ENCODE data around the gene MACF1. TPM values are rescaled to one million over a fixed set of nuclear protein-coding genes. Genes with fewer than 3 reads are reported as not detected.

Gene MACF1
- total and polyA plus RNA-seq, 2 donors (not counting 1 experiment from before 2014, with no cell fraction given): 64.1 to 159 TPM

DNA sequence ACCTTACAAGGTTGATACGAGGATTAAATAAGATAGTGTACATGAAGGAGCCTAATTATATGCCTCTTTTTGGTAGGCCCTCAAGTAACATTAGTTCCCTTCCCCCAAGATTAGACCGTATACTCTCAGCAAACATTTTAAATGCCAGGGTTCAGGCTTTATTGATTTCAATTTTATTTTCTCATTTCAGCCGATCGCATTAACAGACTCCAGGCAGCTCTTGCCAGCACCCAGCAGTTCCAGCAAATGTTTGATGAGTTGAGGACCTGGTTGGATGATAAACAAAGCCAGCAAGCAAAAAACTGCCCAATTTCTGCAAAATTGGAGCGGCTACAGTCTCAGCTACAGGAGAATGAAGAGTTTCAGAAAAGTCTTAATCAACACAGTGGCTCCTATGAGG is 182.5 kb downstream of the MACF1 start:
- H3K4me1 ChIP-seq (ENCODE audit: control insufficient read depth in 2 of 2, insufficient read depth in 2 of 2, low read length in 2 of 2): no peaks in the 10 kb centered on the region
- WGBS (ENCODE audit: insufficient coverage): 100% methylated on average over 3 of the region's 5 CpGs
- peaks cover 40% of the 10 kb centered on the region for H3K79me2 ChIP-seq (ENCODE audit: control insufficient read depth, insufficient read depth, low read length)
- Mint-ChIP-seq H3K4me3 (no peak overlapping the region), H3K9me3 (ENCODE audit: insufficient read depth) (no peaks in the 10 kb centered on the region), H3K4me1 (peaks cover 4% of the 10 kb centered on the region), H3K27ac (no peak overlapping the region), H3K27me3 (no peaks in the 10 kb centered on the region)
- intact Hi-C loops (cut with micrococcal nuclease): no loop called here
- ChIA-PET CTCF (interaction anchor here (0.6 to 2.2 kb wide), 5 partner anchors 9 to 1619 kb away, joined by 3 to 5 read pairs (median 4); no protein-coding TSS in a partner anchor), POLR2A (interaction anchor here (0.6 kb wide), 1 partner anchor 11 kb away, joined by 3 read pairs; no protein-coding TSS in a partner anchor)
- no peaks in the 10 kb centered on the region for H3K27me3 ChIP-seq (replicated peaks in 1 of 4; ENCODE audit: control extremely low read depth in 1 of 4, control insufficient read depth in 3 of 4, insufficient read depth in 4 of 4, low read length in 3 of 4)
- no peak for DNase-seq
- ATAC-seq (ENCODE audit: low read depth): no peak
- H3K4me3 ChIP-seq (ENCODE audit: control extremely low read depth in 1 of 5, extremely low read depth in 1 of 5, insufficient read depth in 1 of 5, low read depth in 2 of 5, low read length in 4 of 5): no peak overlapping the region
- TF ChIP-seq EZH2 (IDR thresholded peaks at IDR 0.05; ENCODE audit: borderline replicate concordance, insufficient read depth, low read depth, low read length, poor library complexity, severe bottlenecking): no peak
- TF ChIP-seq, protein P1, sequence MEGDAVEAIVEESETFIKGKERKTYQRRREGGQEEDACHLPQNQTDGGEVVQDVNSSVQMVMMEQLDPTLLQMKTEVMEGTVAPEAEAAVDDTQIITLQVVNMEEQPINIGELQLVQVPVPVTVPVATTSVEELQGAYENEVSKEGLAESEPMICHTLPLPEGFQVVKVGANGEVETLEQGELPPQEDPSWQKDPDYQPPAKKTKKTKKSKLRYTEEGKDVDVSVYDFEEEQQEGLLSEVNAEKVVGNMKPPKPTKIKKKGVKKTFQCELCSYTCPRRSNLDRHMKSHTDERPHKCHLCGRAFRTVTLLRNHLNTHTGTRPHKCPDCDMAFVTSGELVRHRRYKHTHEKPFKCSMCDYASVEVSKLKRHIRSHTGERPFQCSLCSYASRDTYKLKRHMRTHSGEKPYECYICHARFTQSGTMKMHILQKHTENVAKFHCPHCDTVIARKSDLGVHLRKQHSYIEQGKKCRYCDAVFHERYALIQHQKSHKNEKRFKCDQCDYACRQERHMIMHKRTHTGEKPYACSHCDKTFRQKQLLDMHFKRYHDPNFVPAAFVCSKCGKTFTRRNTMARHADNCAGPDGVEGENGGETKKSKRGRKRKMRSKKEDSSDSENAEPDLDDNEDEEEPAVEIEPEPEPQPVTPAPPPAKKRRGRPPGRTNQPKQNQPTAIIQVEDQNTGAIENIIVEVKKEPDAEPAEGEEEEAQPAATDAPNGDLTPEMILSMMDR (IDR thresholded peaks at IDR 0.05): no peak
- no peak overlapping the region for H2AFZ ChIP-seq (ENCODE audit: insufficient read depth, low read depth, low read length, poor library complexity, severe bottlenecking)
- H3K27ac ChIP-seq (ENCODE audit: low read length in 2 of 2): no peak overlapping the region
- H3K9me3 ChIP-seq (ENCODE audit: control extremely low read depth in 1 of 3, control insufficient read depth in 2 of 3, insufficient read depth in 1 of 3, low read length in 2 of 3): no peaks in the 10 kb centered on the region
- no peak overlapping the region for H3K9ac ChIP-seq (ENCODE audit: low read length)
- no peak overlapping the region for H3K4me2 ChIP-seq (replicated peaks; ENCODE audit: low read depth, low read length, poor library complexity, severe bottlenecking)
- peaks cover 5 to 69% of the 10 kb centered on the region in 2 experiments for H3K36me3 ChIP-seq (replicated peaks in 1 of 2; ENCODE audit: control extremely low read depth in 1 of 2, control insufficient read depth in 1 of 2, extremely low read depth in 1 of 2, insufficient read depth in 2 of 2, low read length in 1 of 2)
- H4K20me1 ChIP-seq (ENCODE audit: control insufficient read depth, insufficient read depth, low read length, poor library complexity, severe bottlenecking): peaks cover 28% of the 10 kb centered on the region

DNA sequence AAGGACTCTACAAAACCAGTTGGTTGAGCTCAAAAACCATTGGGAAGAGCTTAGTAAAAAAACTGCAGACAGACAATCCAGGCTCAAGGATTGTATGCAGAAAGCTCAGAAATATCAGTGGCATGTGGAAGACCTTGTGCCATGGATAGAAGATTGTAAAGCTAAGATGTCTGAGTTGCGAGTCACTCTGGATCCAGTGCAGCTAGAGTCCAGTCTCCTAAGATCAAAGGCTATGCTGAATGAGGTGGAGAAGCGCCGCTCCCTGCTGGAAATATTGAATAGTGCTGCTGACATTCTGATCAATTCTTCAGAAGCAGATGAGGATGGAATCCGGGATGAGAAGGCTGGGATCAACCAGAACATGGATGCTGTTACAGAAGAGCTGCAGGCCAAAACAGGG is 183.0 kb downstream of the MACF1 start:
- H3K4me1 ChIP-seq (ENCODE audit: control insufficient read depth in 2 of 2, insufficient read depth in 2 of 2, low read length in 2 of 2): no peaks in the 10 kb centered on the region
- no peaks in the 10 kb centered on the region for H3K9me3 ChIP-seq (ENCODE audit: control extremely low read depth in 1 of 3, control insufficient read depth in 2 of 3, insufficient read depth in 1 of 3, low read length in 2 of 3)
- intact Hi-C loops (cut with micrococcal nuclease): no loop called here
- DNase-seq (no peak), ATAC-seq (ENCODE audit: low read depth) (no peak)
- H3K27me3 ChIP-seq (replicated peaks in 1 of 4; ENCODE audit: control extremely low read depth in 1 of 4, control insufficient read depth in 3 of 4, insufficient read depth in 4 of 4, low read length in 3 of 4): no peaks in the 10 kb centered on the region
- no peak overlapping the region for H3K4me3 ChIP-seq (ENCODE audit: control extremely low read depth in 1 of 5, extremely low read depth in 1 of 5, insufficient read depth in 1 of 5, low read depth in 2 of 5, low read length in 4 of 5)
- H3K27me3 Mint-ChIP-seq: no peaks in the 10 kb centered on the region
- H3K9ac ChIP-seq (ENCODE audit: low read length): no peak overlapping the region
- WGBS (ENCODE audit: insufficient coverage): 96% methylated on average over 4 of the region's 4 CpGs
- TF ChIP-seq, protein P1 (IDR thresholded peaks at IDR 0.05): no peak
- TF ChIP-seq EZH2 (IDR thresholded peaks at IDR 0.05; ENCODE audit: borderline replicate concordance, insufficient read depth, low read depth, low read length, poor library complexity, severe bottlenecking): no peak
- peaks cover 5 to 66% of the 10 kb centered on the region in 2 experiments for H3K36me3 ChIP-seq (replicated peaks in 1 of 2; ENCODE audit: control extremely low read depth in 1 of 2, control insufficient read depth in 1 of 2, extremely low read depth in 1 of 2, insufficient read depth in 2 of 2, low read length in 1 of 2)
- H2AFZ ChIP-seq (ENCODE audit: insufficient read depth, low read depth, low read length, poor library complexity, severe bottlenecking): no peak overlapping the region
- CTCF ChIA-PET: interaction anchor here (0.6 to 2.2 kb wide), 6 partner anchors 9 to 1619 kb away, joined by 3 to 5 read pairs (median 4); no protein-coding TSS in a partner anchor
- H3K4me2 ChIP-seq (replicated peaks; ENCODE audit: low read depth, low read length, poor library complexity, severe bottlenecking): no peak overlapping the region
- POLR2A ChIA-PET: interaction anchor here (0.6 kb wide), 1 partner anchor 11 kb away, joined by 3 read pairs; no protein-coding TSS in a partner anchor
- no peak overlapping the region for H3K4me3 Mint-ChIP-seq
- no peaks in the 10 kb centered on the region for H3K9me3 Mint-ChIP-seq (ENCODE audit: insufficient read depth)
- H3K27ac ChIP-seq (ENCODE audit: low read length in 2 of 2): no peak overlapping the region
- H3K79me2 ChIP-seq (ENCODE audit: control insufficient read depth, insufficient read depth, low read length): peaks cover 44% of the 10 kb centered on the region
- H3K4me1 Mint-ChIP-seq: peaks cover 4% of the 10 kb centered on the region
- H4K20me1 ChIP-seq (ENCODE audit: control insufficient read depth, insufficient read depth, low read length, poor library complexity, severe bottlenecking): peaks cover 30% of the 10 kb centered on the region
- H3K27ac Mint-ChIP-seq: no peak overlapping the region
